Measurements from ENCODE around the gene LCP1.
A peak's percentile ranks its signal among the peaks of the same experiment; 100 is the strongest.
"Not testable (repeated sequence)": the region's sequence is repeated elsewhere in the genome, so short reads cannot be mapped to it uniquely, and the experiment has no call there.

LCP1 gene

GRCh38 chr13:46179969-46180763 lies 1.8 kb downstream of the LCP1 start:
- no peak for DNase-seq

DNA sequence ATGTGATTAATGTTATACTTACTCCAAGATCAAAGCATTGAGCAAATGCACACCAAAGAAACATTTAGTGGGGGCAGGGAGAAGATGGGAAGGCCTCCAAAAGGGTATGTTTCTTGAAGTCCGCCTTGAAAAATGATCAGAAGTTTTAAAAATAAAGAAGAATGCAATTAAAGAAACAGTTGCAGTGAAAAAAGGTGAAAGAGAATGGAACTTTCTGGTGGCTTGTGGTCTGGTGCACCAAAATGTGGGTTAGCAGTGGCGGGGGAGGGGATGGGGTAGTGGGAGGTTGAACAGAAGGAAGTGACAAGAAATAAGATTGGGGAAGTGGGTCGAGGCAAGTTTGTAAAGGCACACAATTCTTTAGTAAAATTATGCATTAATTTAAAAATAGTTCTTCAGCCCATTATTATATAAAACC lies 2.5 kb downstream of the LCP1 start:
- DNase-seq = peak; percentile 77 to 79

GRCh38 chr13:46178821-46179220 lies 3.2 kb downstream of the LCP1 start:
- DNase-seq = no peak

DNA sequence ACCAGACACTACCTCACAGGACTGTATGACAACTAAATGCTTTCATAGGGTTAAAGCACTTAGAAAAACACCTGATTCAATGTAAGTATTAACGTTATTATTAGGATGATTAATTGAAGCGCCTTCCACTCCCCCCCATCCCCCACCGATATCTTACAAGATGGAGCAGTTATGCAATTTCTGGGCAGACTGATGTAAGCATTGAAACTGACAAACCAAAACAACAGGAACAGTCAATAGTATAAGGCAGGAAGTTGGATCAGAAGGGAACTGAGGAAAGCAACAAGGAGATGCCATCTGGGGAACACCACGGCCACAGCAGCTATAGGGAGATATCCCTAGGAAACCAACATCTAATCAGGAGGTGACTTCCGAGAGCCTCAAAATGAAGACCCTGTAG lies 3.8 kb downstream of the LCP1 start:
- no peak for DNase-seq

DNA sequence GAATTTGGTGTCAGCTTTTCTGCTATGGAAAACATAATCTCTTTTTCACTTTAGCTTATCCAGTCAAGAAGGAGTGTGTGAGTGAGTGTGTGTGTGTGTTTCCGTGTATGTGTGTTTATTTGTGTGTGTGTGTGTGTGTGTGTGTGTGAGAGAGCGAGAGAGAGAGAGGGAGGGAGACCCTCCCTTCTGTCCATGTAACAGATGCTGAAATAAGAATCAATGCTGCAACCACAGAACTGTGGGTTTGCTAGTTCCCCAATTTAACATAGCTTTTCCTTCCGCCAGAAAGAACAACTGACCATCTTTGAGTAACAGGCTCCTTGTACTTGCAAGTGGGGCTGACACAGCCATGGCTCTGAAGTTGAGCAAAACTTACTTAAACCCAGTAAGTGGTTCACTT lies 5.2 kb downstream of the LCP1 start:
- DNase-seq = no peak

- DNase-seq = no peak
Measured at GRCh38 chr13:46173656-46174055, 8.3 kb downstream of the LCP1 start.

DNA sequence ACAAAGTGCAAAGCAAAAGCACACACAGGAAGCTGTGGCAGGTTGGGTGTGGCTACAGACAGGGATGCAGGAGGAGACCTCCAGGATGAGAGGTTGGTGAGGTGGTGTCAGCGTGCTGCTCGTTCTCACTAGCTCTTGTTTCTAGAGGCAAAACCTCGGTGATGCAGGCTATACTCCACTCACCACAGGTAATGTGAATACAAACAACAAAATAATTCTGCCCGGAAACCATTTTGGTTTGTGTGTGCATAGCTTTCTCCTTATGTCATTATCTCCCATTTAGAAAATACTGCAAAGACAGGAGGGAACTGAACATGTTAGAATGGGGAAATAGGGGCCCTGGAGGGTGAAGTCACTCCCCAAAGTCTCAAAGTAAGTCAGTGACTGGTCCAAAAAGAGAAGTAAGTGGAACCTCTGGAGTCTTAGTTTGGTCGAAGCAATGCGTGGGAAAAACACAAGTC lies 9.4 kb downstream of the LCP1 start:
- DNase-seq = no peak

- no peak for DNase-seq
Measured at GRCh38 chr13:46171739-46172138, 10.2 kb downstream of the LCP1 start.

DNA sequence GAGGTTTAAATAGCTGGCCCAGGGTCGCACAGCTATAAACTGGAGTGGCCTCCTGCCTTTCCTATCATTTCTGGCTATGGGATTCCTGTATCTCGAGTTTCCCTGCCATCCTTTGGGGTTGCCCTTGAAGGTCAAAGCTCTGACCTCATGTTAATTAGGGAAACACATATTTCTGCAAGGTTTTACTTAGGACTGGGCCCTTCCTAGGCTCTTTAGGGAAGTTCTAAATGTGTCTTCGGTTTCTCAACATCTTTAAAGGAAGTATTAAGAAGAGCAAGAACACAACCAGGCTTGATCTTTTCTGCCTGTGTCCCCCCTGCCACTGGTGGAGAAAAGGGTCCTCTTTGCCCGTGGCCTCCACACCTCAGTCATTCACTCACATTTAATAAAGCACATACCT lies 10.8 kb downstream of the LCP1 start:
- DNase-seq = no peak

GRCh38 chr13:46170687-46171086 lies 11.3 kb downstream of the LCP1 start:
- DNase-seq = no peak

DNA sequence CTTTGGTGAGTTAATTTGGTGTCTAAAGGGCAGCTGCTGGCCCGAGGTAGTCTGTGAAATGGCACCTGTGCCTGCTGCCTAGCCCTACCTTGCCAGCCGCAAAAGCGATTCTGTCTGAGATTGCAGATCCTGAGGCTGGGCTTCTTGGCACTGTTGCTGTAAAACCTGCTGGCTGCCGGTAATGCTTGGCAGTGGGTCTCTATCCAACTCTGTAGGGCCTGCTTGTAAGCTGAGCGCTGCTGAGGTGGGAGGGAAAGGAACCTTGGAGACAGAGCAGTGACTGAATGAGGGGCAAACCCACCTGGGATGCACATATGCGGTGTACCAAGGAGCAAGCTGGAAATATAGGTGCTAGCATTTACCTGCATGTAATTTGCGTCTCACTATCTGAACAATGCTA lies 11.7 kb downstream of the LCP1 start:
- no peak for DNase-seq

GRCh38 chr13:46169758-46170157 lies 12.2 kb downstream of the LCP1 start:
- no peak for DNase-seq

GRCh38 chr13:46168783-46169182 lies 13.2 kb downstream of the LCP1 start:
- DNase-seq = no peak

DNA sequence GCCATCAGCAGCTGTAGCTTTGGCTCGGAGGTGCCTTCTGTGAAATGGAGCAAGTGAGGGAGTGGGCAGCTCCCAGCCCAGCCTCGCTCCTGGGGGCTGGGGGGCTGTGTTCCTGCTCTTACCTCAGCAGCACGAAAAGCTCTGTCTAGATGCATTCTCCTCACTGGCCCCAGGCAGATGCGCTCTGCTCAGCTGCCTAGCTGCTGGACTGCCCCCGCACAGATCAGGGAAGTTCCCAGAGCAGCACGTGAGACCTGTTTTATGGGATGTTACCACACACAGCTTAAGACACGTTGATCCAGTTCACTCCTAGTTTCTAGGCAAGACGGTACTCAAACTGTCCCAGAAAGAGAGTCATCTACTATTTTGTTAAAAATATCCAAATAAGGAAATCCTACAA lies 13.6 kb downstream of the LCP1 start:
- DNase-seq = peak; percentile 61 to 70

DNA sequence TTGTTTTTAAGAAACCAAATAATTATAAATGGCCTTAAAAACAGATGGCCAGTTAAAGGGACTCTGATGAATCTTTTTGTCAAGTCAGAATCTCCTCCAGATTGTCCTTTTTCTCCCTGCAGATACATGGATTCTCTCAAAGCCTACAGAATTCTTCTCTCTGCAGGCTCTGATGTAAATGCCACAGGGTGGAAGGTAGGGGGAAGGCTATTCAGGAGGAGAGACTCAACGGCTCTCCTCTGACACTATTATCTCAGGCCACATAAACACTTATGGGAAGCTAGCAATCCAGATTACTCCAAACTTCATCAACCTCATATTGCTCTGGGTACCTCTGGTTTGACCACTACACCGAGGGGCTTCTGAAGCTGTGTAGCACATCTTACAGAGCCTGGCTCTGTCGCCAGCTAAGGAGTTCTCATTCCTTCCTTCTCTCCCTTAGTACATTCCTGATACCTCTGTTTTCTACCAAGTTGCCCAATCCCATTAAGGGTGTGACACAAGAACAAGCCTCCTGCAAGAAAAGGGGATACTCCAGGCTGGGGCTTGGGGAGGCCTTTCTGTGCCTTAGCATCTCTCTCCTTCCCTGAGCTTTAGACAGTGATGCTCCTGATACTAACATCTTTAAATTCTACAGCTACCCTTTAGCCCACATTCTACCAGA lies 14.9 kb downstream of the LCP1 start:
- no peak for DNase-seq

GRCh38 chr13:46166224-46166584 lies 15.8 kb downstream of the LCP1 start:
- no peak for DNase-seq

- DNase-seq = peak; percentile 45 to 54
Measured at GRCh38 chr13:46165485-46166223, 16.3 kb downstream of the LCP1 start.

DNA sequence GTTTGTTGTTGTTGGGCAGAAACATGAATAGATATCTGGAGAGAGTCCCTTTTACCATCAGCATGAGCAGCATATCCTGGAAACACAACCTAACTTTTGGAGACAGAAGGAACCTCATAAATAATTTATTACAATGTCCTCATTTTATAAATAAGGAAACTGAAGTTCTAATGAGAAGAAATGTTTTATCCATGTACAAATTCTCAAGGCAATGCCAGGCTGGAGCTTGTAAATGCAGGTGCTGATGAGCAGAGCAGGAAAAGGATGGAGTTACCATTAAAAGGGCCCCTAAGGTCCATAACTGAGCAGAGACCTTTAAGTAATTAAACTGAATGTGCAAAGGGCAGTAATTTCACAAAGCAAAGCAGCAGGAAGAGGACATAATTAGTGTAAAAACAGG lies 17.3 kb downstream of the LCP1 start:
- no peak for DNase-seq

GRCh38 chr13:46162741-46163140 lies 19.2 kb downstream of the LCP1 start:
- not testable (repeated sequence) for DNase-seq

DNA sequence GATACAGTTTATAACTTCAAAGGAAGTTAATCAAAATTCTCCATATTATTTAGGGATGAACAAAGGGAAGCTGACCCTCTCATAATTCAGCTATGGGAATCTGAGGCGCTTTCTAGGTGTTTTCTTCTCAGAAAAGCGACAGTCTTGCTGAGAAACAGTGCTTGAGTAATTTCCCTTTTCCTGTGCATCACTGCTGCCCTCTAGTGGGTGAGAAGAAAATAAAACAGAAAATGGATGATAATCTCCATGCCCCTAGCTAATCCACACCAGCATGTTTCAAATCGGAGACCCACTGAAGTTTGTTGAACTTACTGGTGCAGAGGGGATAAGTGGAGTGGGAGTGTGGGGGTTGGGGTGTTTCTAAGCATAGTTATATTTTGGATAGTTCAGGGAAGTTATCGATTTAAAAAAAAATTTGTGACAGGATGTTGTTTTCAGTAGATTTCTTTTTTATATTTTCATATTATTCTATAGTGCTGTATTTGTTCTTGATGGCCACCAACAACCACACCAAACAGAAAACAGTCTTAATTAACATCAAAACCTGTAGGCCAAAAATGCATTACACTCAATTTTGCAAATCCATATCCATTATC lies 21.4 kb downstream of the LCP1 start:
- no peak for DNase-seq

GRCh38 chr13:46160065-46160464 lies 21.9 kb downstream of the LCP1 start:
- DNase-seq = no peak

DNA sequence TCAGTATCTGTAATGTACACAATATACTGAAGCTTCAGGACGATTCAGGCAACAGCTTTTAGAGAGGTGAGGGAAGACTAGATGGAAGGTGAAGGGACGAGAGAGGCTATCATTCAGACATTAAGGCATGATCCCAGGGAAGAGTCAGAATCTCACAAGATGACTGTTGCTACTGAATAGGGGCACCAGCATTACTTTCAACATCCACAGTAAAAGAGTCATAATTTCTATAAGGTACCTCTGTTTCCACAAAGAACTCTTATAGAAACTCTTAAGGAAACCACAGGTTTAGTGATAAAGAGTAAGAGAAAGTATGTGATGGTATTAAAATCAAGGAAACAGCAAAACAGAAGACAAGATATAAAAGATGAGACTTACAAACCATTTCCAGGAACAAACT lies 23.0 kb downstream of the LCP1 start:
- DNase-seq = no peak

- DNase-seq = no peak
Measured at GRCh38 chr13:46158222-46158621, 23.8 kb downstream of the LCP1 start.
